Skeletal muscle satellite cell (primary cell): ENCODE measurements around the gene IL1B. TPM values are rescaled to one million over a fixed set of nuclear protein-coding genes. Genes with fewer than 3 reads are reported as not detected.

ENCODE experiments used
- H3K27me3 ChIP-seq: 2 replicates; pipeline ENCODE4 v1.7.0; 2013; ENCODE audit warnings: low read length; ENCODE audit not compliant: control insufficient read depth, insufficient read depth
- H3K36me3 ChIP-seq: 2 replicates; pipeline ENCODE4 v1.7.0; 2013; ENCODE audit warnings: mild to moderate bottlenecking, control low read depth, low read length; ENCODE audit not compliant: insufficient read depth
- H3K4me1 ChIP-seq: 2 replicates; pipeline ENCODE4 v1.7.0; 2013; ENCODE audit warnings: low read length; ENCODE audit not compliant: control insufficient read depth, insufficient read depth
- H3K4me2 ChIP-seq: 2 replicates; pipeline ENCODE4 v1.7.0; 2013; ENCODE audit warnings: mild to moderate bottlenecking, low read length
- H3K4me3 ChIP-seq: 2 replicates; pipeline ENCODE4 v1.7.0; 2013; ENCODE audit warnings: low read length
- H3K9ac ChIP-seq: 2 replicates; pipeline ENCODE4 v1.7.0; 2013; ENCODE audit warnings: mild to moderate bottlenecking, low read depth, low read length, moderate library complexity
- H3K9me3 ChIP-seq: replicated peaks from 2 replicates; pipeline ENCODE4 v1.7.0; 2013; ENCODE audit warnings: mild to moderate bottlenecking, control low read depth, low read length
- total RNA-seq: library from RNA; depleted of rRNA; stranded (reverse); fragments of >200 nt; gene quantifications from 2 replicates; pipeline ENCODE4 v1.2.3, GENCODE V29; 2012; rRNA removed

Gene IL1B
- total RNA-seq = not detected in 2 replicates

DNA sequence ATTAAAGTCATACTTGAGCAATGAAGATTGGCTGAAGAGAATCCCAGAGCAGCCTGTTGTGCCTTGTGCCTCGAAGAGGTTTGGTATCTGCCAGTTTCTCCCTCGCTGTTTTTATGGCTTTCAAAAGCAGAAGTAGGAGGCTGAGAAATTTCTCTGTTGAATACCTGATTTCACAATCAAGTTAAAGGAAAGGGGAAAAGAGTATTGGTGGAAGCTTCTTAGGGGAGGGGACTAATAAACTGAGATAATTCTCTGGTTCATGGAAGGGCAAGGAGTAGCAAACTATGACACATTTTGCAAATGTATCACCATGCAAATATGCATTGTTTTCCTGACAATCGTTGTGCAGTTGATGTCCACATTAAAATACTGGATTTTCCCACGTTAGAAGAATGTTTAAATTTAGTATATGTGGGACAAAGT is at the start of gene IL1B:
IL1B (minus strand) TSS at position 85 of the 423 bp plus-strand sequence. CDS start 550 bp downstream, outside the sequence.
- Histone ChIP-seq H3K9me3 (no peaks in the 10 kb centered on the region), H3K4me1 (peaks cover 4% of the 10 kb centered on the region), H3K4me3 (no peak within 1 kb of the TSS), H3K27me3 (peaks cover 46% of the 10 kb centered on the region), H3K36me3 (no peaks in the 10 kb centered on the region), H3K9ac (peak within 1 kb of the TSS; percentile 13), H3K4me2 (peak within 1 kb of the TSS; percentile 48)

DNA sequence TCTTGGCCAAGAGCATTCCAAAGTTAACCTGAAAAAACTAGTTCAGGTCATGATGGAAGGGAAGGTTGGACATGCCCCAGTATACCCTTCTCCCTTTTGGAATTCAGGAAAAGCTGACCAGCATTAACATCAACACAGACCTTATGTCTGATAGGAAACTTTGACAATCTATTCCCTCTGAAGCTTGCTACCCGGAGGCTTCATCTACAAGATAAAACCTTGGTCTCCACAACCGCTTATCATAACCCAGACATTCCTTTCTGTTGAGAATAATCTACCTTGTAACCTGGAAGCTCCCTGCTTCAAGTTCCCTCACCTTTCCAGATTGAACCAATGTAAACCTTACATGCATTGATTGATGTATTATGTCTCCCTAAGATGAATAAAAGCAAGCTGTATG is 49.7 kb upstream of the IL1B start:
- Histone ChIP-seq H3K27me3 (no peaks in the 10 kb centered on the region), H3K36me3 (no peaks in the 10 kb centered on the region), H3K4me3 (no peak overlapping the region), H3K9me3 (no peaks in the 10 kb centered on the region), H3K9ac (no peak overlapping the region), H3K4me1 (peaks cover 6% of the 10 kb centered on the region), H3K4me2 (no peak overlapping the region)

DNA sequence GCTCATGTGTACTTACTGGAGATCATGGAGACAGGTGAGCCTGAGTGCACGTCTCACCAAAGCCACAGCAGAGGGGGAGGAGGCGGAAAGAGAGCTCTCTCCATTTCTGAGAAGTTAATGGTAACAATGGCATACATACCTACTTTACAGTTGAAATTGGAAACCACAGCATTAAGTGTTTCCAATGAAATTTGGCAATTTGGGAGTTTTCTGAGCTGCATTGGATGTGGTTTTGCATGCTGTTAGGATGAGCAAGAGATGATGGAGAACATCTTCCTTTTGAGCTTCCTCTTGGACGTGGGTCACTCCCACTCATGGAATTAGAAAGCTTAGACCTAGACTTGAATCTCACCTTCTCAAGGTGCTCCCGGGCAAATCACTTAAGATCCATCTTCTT is 48.9 kb upstream of the IL1B start:
- Histone ChIP-seq H3K36me3 (no peaks in the 10 kb centered on the region), H3K27me3 (no peaks in the 10 kb centered on the region), H3K4me1 (peaks cover 14% of the 10 kb centered on the region), H3K4me2 (no peak overlapping the region), H3K9me3 (no peaks in the 10 kb centered on the region), H3K4me3 (no peak overlapping the region), H3K9ac (no peak overlapping the region)

DNA sequence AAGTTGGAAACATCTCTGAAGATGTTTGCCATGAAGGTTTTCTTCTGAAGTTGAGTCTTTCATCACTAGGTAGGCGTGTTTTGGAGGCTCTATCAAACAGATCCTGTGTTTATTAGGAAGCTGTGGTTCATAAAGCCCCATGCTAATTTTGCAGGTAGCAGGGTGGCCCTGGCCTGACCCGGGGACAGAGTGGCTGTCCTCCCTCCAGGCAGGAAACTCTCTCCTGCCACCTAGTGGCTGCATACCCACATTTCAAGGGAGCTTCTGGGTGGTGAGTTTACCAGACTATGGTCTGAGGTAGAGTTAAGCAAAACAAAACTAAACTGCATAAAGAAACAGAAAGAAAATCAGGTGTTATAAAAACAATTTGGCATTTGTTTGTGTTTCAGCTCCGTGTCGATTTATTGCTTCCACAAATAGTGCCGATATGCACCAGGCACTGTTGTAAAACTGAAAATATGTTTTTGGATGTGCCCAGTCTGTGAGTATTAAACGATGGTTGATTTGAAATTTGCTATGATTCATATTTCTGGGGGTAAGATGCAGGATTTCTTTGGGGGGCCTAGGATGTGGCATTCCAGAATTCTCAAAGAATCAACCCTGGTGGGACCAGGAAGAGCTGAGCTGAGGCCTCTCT is 48.4 kb upstream of the IL1B start:
- H3K36me3 ChIP-seq = no peaks in the 10 kb centered on the region
- no peak overlapping the region for H3K4me3 ChIP-seq
- no peak overlapping the region for H3K9ac ChIP-seq
- peaks cover 19% of the 10 kb centered on the region for H3K4me1 ChIP-seq
- H3K9me3 ChIP-seq = no peaks in the 10 kb centered on the region
- H3K27me3 ChIP-seq = no peaks in the 10 kb centered on the region
- H3K4me2 ChIP-seq = no peak overlapping the region

DNA sequence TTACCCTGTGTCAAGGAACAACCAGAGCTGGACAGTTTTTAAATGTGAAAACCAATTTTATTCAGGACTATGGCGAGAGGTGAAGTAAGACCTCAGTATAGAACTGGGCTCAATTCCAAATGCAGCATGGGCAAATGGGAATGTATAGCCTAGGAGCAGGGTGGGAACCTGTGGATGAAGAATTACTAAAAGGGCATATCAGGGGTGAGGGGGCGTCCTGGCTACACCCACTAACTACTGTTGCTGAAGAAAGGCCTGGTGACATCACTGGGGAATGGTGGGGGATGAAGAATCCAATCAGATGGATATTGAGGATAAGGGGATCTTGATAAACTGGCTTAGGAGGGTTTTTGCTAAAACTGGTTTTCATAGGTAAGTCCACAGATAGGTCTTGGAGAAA is 47.1 kb upstream of the IL1B start:
- Histone ChIP-seq H3K9me3 (no peaks in the 10 kb centered on the region), H3K4me2 (no peak overlapping the region), H3K27me3 (no peaks in the 10 kb centered on the region), H3K4me3 (no peak overlapping the region), H3K4me1 (peaks cover 25% of the 10 kb centered on the region), H3K36me3 (no peaks in the 10 kb centered on the region), H3K9ac (no peak overlapping the region)

DNA sequence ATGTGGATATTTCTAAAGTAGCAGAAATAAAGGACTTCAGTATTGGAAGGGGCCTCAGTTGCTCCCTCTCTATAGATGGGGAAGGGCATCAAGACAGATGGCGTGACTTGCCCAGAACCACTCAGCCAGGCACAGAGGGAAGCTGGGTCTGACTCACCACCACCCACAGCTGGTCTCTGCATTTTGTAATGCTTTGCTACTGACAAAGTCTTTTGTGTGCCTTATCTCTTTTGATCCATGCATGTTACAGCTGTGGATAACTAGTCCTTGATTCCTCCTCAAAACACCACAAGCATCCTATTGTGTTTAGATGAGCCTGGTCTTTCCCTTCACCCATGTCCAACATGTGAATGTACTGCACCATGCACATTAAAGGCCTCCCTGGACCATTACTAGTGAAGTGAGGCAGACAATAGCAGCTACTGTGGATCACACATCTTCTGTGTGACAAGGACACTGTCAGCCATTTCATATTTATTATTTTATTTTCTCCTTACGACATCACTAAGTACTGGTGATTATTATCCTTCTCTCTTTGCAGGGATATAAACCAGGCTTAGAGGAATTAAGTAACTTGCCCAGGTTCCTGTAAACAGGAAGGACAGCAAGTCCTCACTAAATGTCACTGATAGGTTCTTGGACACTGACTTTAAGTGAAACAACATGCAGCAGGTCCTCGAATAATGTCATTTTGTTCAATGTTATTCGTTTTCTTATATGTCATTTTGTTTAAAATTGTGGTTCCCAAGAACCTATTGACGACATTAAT is 44.8 kb upstream of the IL1B start:
- H3K9me3 ChIP-seq = no peaks in the 10 kb centered on the region
- H3K36me3 ChIP-seq = no peaks in the 10 kb centered on the region
- H3K4me3 ChIP-seq = no peak overlapping the region
- H3K4me2 ChIP-seq = peak overlapping the region; percentile 44
- no peaks in the 10 kb centered on the region for H3K27me3 ChIP-seq
- H3K4me1 ChIP-seq = peaks cover 38% of the 10 kb centered on the region
- no peak overlapping the region for H3K9ac ChIP-seq

DNA sequence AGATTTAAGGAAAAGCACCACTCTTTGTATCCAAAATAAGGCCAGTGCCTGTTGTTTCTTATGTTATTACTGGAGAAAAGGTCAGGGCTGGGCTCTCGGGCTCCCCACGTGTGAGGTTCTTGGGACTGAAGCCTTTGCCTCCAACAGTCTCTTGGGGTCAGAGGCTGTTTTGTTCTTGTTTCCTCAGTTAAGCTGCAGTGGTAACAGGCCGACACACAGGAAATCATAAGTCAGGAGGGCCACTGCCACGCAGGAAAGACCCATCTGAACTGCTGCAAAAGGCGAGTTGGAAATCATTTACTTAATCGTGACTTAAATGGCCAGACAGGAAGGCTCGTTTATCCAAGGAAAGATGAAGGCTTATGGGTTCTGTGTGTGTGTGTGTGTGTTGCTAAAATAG is 44.1 kb upstream of the IL1B start:
- Histone ChIP-seq H3K9ac (no peak overlapping the region), H3K4me3 (no peak overlapping the region), H3K4me2 (no peak overlapping the region), H3K36me3 (no peaks in the 10 kb centered on the region), H3K27me3 (no peaks in the 10 kb centered on the region), H3K9me3 (no peaks in the 10 kb centered on the region), H3K4me1 (peaks cover 38% of the 10 kb centered on the region)

DNA sequence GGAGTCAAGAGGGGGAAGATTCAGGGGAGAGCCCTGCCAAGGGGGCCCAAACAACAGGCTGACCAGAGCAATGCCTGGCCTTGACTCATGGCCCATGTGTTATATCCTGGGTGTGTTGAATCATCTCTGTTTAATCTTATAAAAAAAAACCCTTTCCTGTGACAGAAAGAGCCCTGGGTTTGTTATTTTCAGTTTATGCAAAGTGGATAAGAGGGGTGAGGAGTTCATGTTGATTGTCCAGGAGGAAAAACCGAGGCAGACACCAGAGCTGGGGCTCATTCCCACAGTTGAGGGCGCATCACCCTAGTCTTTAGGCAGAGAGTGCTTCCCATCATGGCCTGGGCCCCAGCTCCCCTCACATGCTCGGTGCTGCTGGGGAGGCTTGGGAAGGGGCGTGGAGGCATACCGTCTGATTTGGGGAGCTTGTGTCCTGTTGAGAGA is 43.5 kb upstream of the IL1B start:
- H3K27me3 ChIP-seq = no peaks in the 10 kb centered on the region
- H3K4me3 ChIP-seq = no peak overlapping the region
- no peak overlapping the region for H3K9ac ChIP-seq
- no peaks in the 10 kb centered on the region for H3K36me3 ChIP-seq
- H3K4me1 ChIP-seq = peaks cover 38% of the 10 kb centered on the region
- no peaks in the 10 kb centered on the region for H3K9me3 ChIP-seq
- H3K4me2 ChIP-seq = no peak overlapping the region

DNA sequence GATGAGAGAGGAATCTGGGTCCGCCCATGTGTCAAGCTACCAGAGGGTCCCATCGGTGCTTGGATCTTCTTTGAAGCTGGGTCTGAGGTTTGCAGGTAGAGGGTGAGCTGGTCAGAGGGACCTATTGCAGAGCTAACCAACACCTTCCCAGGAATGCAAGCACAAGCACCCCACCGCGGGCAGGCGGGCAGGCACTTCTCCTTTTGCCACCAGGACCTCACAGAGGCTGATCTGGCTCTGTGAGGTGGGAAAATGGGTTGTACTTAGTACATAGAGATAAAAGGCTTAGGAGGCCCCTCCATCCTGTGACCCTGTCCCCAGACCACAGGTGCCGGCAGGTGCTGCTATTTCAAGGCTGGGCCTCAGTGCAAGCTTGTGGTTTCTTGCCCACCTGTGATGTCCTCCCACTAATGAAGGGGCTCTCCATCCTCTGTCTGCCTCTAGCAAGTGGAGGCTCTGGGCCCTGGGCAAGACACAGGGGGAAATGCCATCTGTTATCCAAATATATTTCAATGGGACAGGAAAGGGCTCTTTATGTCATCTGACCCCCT is 43.0 kb upstream of the IL1B start:
- peaks cover 38% of the 10 kb centered on the region for H3K4me1 ChIP-seq

DNA sequence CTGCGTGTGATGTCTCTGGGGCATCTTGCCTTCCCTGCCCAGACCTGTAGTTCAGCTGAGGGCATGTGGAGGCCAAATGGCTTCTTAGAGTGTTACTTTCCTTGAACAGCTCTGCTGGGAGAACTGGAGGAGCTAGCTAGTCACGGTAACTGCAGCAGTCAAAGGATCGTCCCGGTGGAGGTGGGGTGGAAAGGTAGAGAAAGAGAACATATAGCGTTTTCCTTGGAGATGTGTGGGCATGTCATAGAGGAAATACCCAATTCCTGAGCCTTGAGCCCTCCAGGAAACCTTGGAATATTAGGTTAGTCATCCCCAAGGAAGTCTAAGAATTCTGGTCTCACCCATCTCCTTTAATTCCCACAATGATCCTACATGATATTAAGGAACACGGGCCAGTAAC is 40.8 kb upstream of the IL1B start:
- no peaks in the 10 kb centered on the region for H3K27me3 ChIP-seq
- no peaks in the 10 kb centered on the region for H3K9me3 ChIP-seq
- H3K9ac ChIP-seq = no peak overlapping the region
- H3K36me3 ChIP-seq = no peaks in the 10 kb centered on the region
- peaks cover 38% of the 10 kb centered on the region for H3K4me1 ChIP-seq
- no peak overlapping the region for H3K4me3 ChIP-seq
- peak overlapping the region; percentile 0 for H3K4me2 ChIP-seq

More for the DNA sequence above, 43.0 kb upstream of the IL1B start:
- H3K4me3 ChIP-seq = no peak overlapping the region
- no peaks in the 10 kb centered on the region for H3K36me3 ChIP-seq
- H3K4me2 ChIP-seq = no peak overlapping the region
- H3K9ac ChIP-seq = no peak overlapping the region
- H3K27me3 ChIP-seq = no peaks in the 10 kb centered on the region
- no peaks in the 10 kb centered on the region for H3K9me3 ChIP-seq

DNA sequence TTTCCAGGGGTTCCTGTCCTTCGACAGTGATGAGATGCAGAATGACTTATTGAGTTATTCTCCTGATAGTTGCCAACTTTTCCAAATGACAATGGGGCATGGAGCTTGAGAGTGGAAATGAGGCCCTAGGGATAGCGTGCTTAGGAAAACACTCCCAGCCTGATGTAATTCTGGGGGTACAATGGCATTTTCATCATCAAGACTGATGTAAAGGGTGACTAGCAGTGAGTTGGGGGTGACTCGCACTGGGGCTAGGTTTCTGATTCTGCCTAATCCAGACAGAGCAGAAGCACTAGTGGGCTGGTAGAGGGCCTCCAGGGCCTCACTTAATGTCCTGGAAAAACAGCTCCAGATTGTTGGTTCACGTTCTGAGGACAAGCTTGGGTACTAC is 40.4 kb upstream of the IL1B start:
- Histone ChIP-seq H3K36me3 (no peaks in the 10 kb centered on the region), H3K9me3 (no peaks in the 10 kb centered on the region), H3K27me3 (no peaks in the 10 kb centered on the region), H3K4me3 (no peak overlapping the region), H3K4me2 (no peak overlapping the region), H3K9ac (no peak overlapping the region), H3K4me1 (peaks cover 38% of the 10 kb centered on the region)
